Esophagus muscularis mucosa (tissue), 4 donors: Measurements from ENCODE around the gene SERPINF2. TPM values are rescaled to one million over a fixed set of nuclear protein-coding genes. Genes with fewer than 3 reads are reported as not detected.
A peak's percentile ranks its signal among the peaks of the same experiment; 100 is the strongest.
"Not testable (repeated sequence)": the region's sequence is repeated elsewhere in the genome, so short reads cannot be mapped to it uniquely, and the experiment has no call there.

Experiments
- DNase-seq: peaks from one replicate; pipeline ENCODE4 v3.0.0-alpha.2; 2017; ENCODE audit errors: extremely low spot score
- H3K27ac ChIP-seq, 4 donors: fragments of 200-600 bp; sonication (generic); replicated peaks in 1 of 4; 1 replicate in 3 of 4; 2 replicates in 1 of 4; pipeline ENCODE4 v1.5.1; 2016 to 2019; ENCODE audit warnings: mild to moderate bottlenecking in 1 of 4
- H3K27me3 ChIP-seq, 4 donors: fragments of 200-600 bp; sonication (generic); one replicate each; pipeline versions ENCODE4 v1.5.1 to v1.6.0; 2016 to 2019
- H3K36me3 ChIP-seq, 4 donors: fragments of 200-600 bp; sonication (generic); one replicate each; pipeline ENCODE4 v1.5.1; 2016 to 2019
- H3K4me1 ChIP-seq, 4 donors: fragments of 200-600 bp; sonication (generic); one replicate each; pipeline ENCODE4 v1.5.1; 2016 to 2019
- H3K4me3 ChIP-seq, 4 donors: fragments of 200-600 bp; sonication (generic); 1 replicate in 2 of 4; 2 replicates in 2 of 4; pipeline ENCODE4 v1.5.1; 2016 to 2019; ENCODE audit warnings: mild to moderate bottlenecking in 4 of 4, moderate library complexity in 1 of 4
- H3K9me3 ChIP-seq, 4 donors: fragments of 200-600 bp; sonication (generic); 1 replicate in 3 of 4; 2 replicates in 1 of 4; pipeline ENCODE4 v1.5.1; 2016 to 2019
- EP300 ChIP-seq: sonication (generic); formaldehyde crosslinking; IDR thresholded peaks from one replicate; pipeline ENCODE4 v1.6.1; 2017; ENCODE audit warnings: antibody characterized with exemption
- POLR2A ChIP-seq: fragments of 450-650 bp; IDR thresholded peaks from one replicate; pipeline ENCODE4 v1.6.1; 2017; ENCODE audit warnings: antibody characterized with exemption, moderate library complexity, mild to moderate bottlenecking, low read depth
- POLR2AphosphoS5 ChIP-seq, 2 donors: sonication (generic); formaldehyde crosslinking; IDR thresholded peaks; one replicate each; pipeline ENCODE4 v1.6.1; 2017; ENCODE audit warnings: antibody characterized with exemption in 2 of 2
- WGBS: methylation state at CpG from one replicate; pipeline ENCODE4 v1.1.5; 2018; 5-methylcytosine and 5-hydroxymethylcytosine counted together
- intact Hi-C: fragments of 100-400 bp; cut with DNase I; formaldehyde crosslinking; loops from one replicate; pipeline ENCODE4 v1.15.1; 2023
- total RNA-seq, 4 donors: library from RNA; depleted of rRNA; stranded (reverse); fragments of >200 nt; gene quantifications; one replicate each; pipeline versions ENCODE4 v1.1.0 to v1.2.1, GENCODE V29; 2016
- TF ChIP-seq, protein P1 (sequence below), 3 experiments: fragments of 200-600 bp in 2 of 3; fragments of 450-650 bp in 1 of 3; sonication (generic) in 2 of 3; IDR thresholded peaks; one replicate each; pipeline ENCODE4 v1.5.1; 2017 to 2019; ENCODE audit warnings: antibody characterized with exemption in 3 of 3, mild to moderate bottlenecking in 2 of 3, moderate library complexity in 1 of 3

SERPINF2 gene
- total RNA-seq, 4 donors from 2014 or later, result 2.4 to 7.5 (median 3.4) TPM

DNA sequence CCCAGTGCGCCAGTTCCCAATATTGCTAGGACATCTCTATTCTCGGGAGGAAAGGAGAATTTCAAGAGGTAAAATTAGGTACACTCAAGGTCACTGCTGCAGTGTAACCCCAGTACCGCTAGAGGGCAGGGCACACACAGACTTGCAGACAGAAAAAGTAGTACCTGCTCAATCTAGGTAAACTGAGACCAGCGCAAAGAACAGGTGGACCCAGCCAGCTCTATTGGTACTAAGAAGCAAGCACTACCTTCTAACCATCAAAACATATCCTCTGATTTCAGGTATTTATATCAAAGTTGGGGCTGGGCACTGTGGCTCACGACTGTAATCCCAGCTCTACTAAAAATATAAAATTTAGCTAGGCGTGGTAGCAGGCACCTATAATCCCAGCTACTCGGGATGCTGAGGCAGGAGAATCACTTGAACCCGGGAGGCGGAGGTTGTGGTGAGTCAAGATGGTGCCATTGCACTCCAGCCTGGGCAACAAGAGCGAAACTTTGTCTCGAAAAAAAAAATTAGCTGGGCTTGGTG, 21.8 kb upstream of the SERPINF2 start:
- TF ChIP-seq, protein P1, sequence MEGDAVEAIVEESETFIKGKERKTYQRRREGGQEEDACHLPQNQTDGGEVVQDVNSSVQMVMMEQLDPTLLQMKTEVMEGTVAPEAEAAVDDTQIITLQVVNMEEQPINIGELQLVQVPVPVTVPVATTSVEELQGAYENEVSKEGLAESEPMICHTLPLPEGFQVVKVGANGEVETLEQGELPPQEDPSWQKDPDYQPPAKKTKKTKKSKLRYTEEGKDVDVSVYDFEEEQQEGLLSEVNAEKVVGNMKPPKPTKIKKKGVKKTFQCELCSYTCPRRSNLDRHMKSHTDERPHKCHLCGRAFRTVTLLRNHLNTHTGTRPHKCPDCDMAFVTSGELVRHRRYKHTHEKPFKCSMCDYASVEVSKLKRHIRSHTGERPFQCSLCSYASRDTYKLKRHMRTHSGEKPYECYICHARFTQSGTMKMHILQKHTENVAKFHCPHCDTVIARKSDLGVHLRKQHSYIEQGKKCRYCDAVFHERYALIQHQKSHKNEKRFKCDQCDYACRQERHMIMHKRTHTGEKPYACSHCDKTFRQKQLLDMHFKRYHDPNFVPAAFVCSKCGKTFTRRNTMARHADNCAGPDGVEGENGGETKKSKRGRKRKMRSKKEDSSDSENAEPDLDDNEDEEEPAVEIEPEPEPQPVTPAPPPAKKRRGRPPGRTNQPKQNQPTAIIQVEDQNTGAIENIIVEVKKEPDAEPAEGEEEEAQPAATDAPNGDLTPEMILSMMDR (IDR thresholded peaks at IDR 0.05), result peak in 2 of 3 experiments; percentile 93 to 99
- peak in 1 of 2 donors; percentile 37 for TF ChIP-seq POLR2AphosphoS5 (IDR thresholded peaks at IDR 0.05)
- TF ChIP-seq POLR2A, result no peak
- TF ChIP-seq EP300, result no peak
- H3K36me3 ChIP-seq, result peaks cover under 1 to 5% (median 2%) of the 10 kb centered on the region in 4 donors
- peak overlapping the region in 1 of 4 donors; percentile 17 for H3K4me3 ChIP-seq
- H3K27me3 ChIP-seq, result no peaks in the 10 kb centered on the region
- no peaks in the 10 kb centered on the region for H3K9me3 ChIP-seq
- DNase-seq, result no peak
- peak overlapping the region in 3 of 4 donors; percentile 25 to 50 (median 32) for H3K27ac ChIP-seq
- intact Hi-C loops, result loop anchor here (5.0 kb wide), 2 partner anchors 61 to 141 kb away; no protein-coding TSS in a partner anchor
- H3K4me1 ChIP-seq, result peaks cover 49 to 62% (median 54%) of the 10 kb centered on the region in 4 donors
- WGBS, result 35% methylated on average over 11 of the region's 11 CpGs

DNA sequence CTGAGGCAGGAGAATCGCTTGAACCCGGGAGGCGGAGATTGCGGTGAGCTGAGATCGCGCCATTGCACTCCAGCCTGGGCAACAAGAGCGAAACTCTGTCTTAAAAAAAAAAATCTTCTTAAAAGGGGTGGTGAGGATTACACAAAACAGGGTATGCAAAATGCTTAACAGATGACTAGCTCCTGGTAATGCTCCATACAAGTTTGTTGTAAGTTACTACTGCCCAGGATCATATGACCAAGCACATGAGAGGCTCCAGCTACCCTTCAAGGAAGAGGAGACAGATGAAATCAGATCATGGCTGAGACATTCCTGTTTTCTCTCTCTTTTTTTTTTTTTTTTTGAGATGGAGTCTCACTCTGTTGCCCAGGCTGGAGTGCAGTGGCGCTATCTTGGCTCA, 20.6 kb upstream of the SERPINF2 start:
- intact Hi-C loops, result loop anchor here (5.0 kb wide), 2 partner anchors 60 to 140 kb away; no protein-coding TSS in a partner anchor
- WGBS, result 94% methylated on average over 8 of the region's 8 CpGs
- not testable (repeated sequence) for H3K9me3 ChIP-seq, H3K4me3 ChIP-seq, H3K27ac ChIP-seq, DNase-seq, H3K27me3 ChIP-seq
- Histone ChIP-seq H3K36me3 (peaks cover 9 to 16% (median 12%) of the 10 kb centered on the region in 4 donors), H3K4me1 (peaks cover 49 to 73% (median 65%) of the 10 kb centered on the region in 4 donors)

DNA sequence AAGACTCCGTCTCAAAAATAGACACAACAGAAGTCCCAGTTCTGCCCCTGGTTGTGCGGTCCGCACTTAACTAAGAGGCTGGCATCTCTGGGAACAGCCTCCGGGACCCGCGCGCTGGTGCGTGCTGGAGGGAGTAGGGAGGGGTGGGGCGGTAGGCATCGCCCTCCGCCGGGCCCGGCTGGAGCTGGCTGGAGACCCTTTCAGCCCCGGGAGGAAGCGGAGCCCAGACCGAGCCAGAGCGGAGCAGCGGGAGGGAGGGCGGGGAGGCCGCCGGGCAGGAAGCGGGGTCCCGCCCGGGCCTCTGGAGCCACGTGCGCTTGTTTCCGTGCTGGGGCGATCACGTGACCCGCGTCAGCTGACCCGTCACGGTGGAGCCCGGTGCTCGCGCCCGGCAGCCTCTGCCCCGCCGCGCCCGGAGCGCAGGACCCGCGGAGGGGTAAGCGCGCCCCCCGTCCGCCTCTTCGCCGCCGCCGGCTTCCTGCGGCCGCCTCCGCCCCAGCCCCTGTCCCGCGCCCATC, 18.3 kb upstream of the SERPINF2 start, which contains the start of gene WDR81:
WDR81 (plus strand) TSS at position 354 of the 518 bp plus-strand sequence. CDS start 256 bp downstream, outside the sequence.
- intact Hi-C loops, result loop anchor here (5.0 kb wide), 2 partner anchors 58 to 138 kb away; no protein-coding TSS in a partner anchor
- Histone ChIP-seq H3K9me3 (no peaks in the 10 kb centered on the region), H3K27ac (peak within 1 kb of the TSS; percentile 85 to 89 (median 86)), H3K27me3 (no peaks in the 10 kb centered on the region), H3K36me3 (peaks cover 9 to 39% (median 31%) of the 10 kb centered on the region in 4 donors), H3K4me3 (peak within 1 kb of the TSS; percentile 74 to 94 (median 84)), H3K4me1 (peaks cover 35 to 79% (median 67%) of the 10 kb centered on the region in 4 donors)
- no peak for TF ChIP-seq POLR2A
- no peak for TF ChIP-seq EP300
- peak; percentile 70 to 86 for TF ChIP-seq POLR2AphosphoS5 (IDR thresholded peaks at IDR 0.05)
- DNase-seq, result peak; percentile 98
- 0% methylated on average over 10 of the region's 57 CpGs for WGBS

DNA sequence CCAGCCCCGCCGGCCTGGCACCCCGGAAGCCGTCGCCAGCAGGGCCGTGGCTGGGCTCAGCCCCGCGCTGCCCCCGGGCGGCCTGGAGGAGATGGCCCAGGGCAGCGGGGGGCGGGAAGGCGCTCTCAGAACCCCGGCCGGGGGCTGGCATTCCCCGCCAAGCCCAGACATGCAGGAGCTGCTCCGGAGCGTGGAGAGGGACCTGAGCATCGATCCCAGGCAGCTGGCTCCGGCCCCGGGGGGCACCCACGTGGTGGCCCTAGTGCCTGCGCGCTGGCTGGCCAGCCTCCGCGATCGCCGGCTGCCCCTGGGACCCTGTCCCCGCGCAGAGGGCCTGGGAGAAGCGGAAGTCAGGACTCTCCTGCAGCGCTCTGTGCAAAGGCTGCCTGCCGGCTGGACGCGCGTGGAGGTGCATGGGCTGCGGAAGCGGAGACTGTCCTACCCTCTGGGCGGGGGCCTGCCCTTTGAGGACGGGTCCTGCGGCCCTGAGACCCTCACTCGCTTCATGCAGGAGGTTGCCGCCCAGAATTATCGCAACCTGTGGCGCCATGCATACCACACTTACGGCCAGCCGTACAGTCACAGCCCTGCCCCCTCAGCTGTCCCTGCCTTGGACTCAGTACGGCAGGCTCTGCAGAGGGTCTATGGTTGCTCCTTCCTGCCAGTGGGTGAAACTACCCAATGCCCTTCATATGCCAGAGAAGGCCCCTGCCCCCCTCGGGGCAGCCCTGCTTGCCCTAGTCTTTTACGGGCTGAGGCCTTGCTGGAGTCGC, 17.6 kb upstream of the SERPINF2 start:
- no peak for DNase-seq
- H3K4me1 ChIP-seq, result peaks cover 40 to 85% (median 73%) of the 10 kb centered on the region in 4 donors
- peak overlapping the region; percentile 85 to 89 (median 86) for H3K27ac ChIP-seq
- no peaks in the 10 kb centered on the region for H3K9me3 ChIP-seq
- TF ChIP-seq, protein P1 (IDR thresholded peaks at IDR 0.05), result peak in 2 of 3 experiments; percentile 29 to 32
- TF ChIP-seq POLR2A, result no peak
- H3K4me3 ChIP-seq, result peak overlapping the region; percentile 74 to 94 (median 84)
- no peaks in the 10 kb centered on the region for H3K27me3 ChIP-seq
- H3K36me3 ChIP-seq, result peaks cover 9 to 41% (median 31%) of the 10 kb centered on the region in 4 donors
- intact Hi-C loops, result loop anchor here (5.0 kb wide), 2 partner anchors 57 to 137 kb away; no protein-coding TSS in a partner anchor
- WGBS, result 90% methylated on average over 2 of the region's 51 CpGs

DNA sequence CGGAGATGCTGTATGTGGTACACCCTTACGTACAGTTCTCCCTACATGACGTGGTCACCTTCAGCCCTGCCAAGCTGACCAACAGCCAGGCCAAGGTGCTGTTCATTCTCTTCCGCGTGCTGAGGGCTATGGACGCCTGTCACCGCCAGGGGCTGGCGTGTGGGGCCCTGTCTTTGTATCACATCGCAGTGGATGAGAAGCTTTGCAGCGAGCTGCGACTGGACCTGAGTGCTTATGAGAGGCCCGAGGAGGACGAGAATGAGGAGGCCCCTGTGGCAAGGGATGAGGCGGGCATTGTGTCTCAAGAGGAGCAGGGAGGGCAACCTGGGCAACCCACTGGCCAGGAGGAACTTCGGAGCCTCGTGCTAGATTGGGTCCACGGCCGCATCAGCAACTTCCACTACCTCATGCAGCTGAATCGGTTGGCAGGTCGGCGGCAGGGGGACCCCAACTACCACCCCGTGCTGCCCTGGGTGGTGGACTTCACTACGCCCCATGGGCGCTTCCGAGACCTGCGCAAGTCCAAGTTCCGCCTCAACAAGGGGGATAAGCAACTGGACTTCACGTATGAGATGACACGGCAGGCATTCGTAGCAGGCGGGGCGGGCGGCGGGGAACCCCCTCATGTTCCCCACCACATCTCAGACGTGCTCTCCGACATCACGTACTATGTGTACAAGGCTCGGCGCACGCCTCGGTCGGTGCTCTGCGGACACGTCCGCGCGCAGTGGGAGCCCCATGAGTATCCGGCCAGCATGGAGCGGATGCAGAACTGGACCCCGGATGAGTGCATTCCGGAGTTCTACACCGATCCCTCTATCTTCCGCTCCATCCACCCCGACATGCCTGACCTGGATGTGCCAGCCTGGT, 16.8 kb upstream of the SERPINF2 start:
- H3K4me1 ChIP-seq, result peaks cover 41 to 86% (median 73%) of the 10 kb centered on the region in 4 donors
- TF ChIP-seq, protein P1 (IDR thresholded peaks at IDR 0.05), result no peak
- TF ChIP-seq POLR2A, result no peak
- no peak for TF ChIP-seq POLR2AphosphoS5 (IDR thresholded peaks at IDR 0.05)
- no peak for TF ChIP-seq EP300
- peaks cover 9 to 45% (median 36%) of the 10 kb centered on the region in 4 donors for H3K36me3 ChIP-seq
- peak overlapping the region; percentile 74 to 94 (median 84) for H3K4me3 ChIP-seq
- peak overlapping the region in 3 of 4 donors; percentile 85 to 89 (median 85) for H3K27ac ChIP-seq
- H3K9me3 ChIP-seq, result no peaks in the 10 kb centered on the region
- no peaks in the 10 kb centered on the region for H3K27me3 ChIP-seq
- 95% methylated on average over 32 of the region's 54 CpGs for WGBS
- no peak for DNase-seq
- intact Hi-C loops, result no loop called here
